HepG2 (cell line): ENCODE data around the gene GLDC. TPM values are rescaled to one million over a fixed set of nuclear protein-coding genes. Genes with fewer than 3 reads are reported as not detected.

Experiments
- ARID3A ChIP-seq: IDR thresholded peaks from 2 replicates; pipeline ENCODE4 v1.6.1; 2012; ENCODE audit warnings: low read depth, low read length, improper control_type of control experiment
- CTCF ChIP-seq: sonication (generic); formaldehyde crosslinking; IDR thresholded peaks from 2 replicates; pipeline ENCODE4 v1.5.0; 2020; ENCODE audit warnings: mild to moderate bottlenecking, missing genetic modification reagents, moderate library complexity
- ETS1 ChIP-seq: sonication (generic); formaldehyde crosslinking; IDR thresholded peaks from 2 replicates; pipeline ENCODE4 v1.4.0; 2020; ENCODE audit warnings: missing genetic modification reagents
- KDM6A ChIP-seq: IDR thresholded peaks from 2 replicates; pipeline ENCODE4 v1.6.1; 2016; ENCODE audit warnings: low read depth
- NONO ChIP-seq, 2 experiments: fragments of 450-650 bp in 1 of 2; sonication (generic) in 1 of 2; formaldehyde crosslinking in 1 of 2; IDR thresholded peaks in 1 of 2; conservative IDR thresholded peaks in 1 of 2; 2 replicates each; pipeline versions ENCODE4 v1.6.1 to v1.8.0; 2017 to 2022; ENCODE audit warnings: mild to moderate bottlenecking in 1 of 2, missing genetic modification reagents in 1 of 2, moderate library complexity in 1 of 2
- RFX1 ChIP-seq: fragments of 450-650 bp; IDR thresholded peaks from 2 replicates; pipeline ENCODE4 v1.6.1; 2017
- RORA ChIP-seq: sonication (generic); formaldehyde crosslinking; IDR thresholded peaks from 2 replicates; pipeline ENCODE4 v1.5.0; 2020; ENCODE audit warnings: mild to moderate bottlenecking, missing genetic modification reagents, moderate library complexity
- SP2 ChIP-seq: sonication (generic); formaldehyde crosslinking; IDR thresholded peaks from 2 replicates; pipeline ENCODE4 v1.5.1; 2020; ENCODE audit warnings: mild to moderate bottlenecking, missing genetic modification reagents
- SPEN ChIP-seq: sonication (generic); formaldehyde crosslinking; IDR thresholded peaks from 2 replicates; pipeline ENCODE4 v1.5.1; 2020; ENCODE audit warnings: low read depth, mild to moderate bottlenecking, missing genetic modification reagents
- SRSF9 ChIP-seq: fragments of 200-400 bp; formaldehyde crosslinking; IDR thresholded peaks from 2 replicates; pipeline ENCODE4 v1.6.1; 2018; ENCODE audit warnings: borderline replicate concordance, mild to moderate bottlenecking, low read depth, low read length; ENCODE audit not compliant: insufficient read depth, poor library complexity, severe bottlenecking
- TBL1XR1 ChIP-seq: fragments of 150-350 bp; IDR thresholded peaks from 2 replicates; pipeline ENCODE4 v1.6.1; 2014; ENCODE audit warnings: borderline replicate concordance, low read length; ENCODE audit not compliant: partially characterized antibody
- WIZ ChIP-seq: sonication (generic); formaldehyde crosslinking; IDR thresholded peaks from 2 replicates; pipeline ENCODE4 v1.5.1; 2020; ENCODE audit warnings: mild to moderate bottlenecking, missing genetic modification reagents
- ZKSCAN5 ChIP-seq: sonication (generic); formaldehyde crosslinking; IDR thresholded peaks from 2 replicates; pipeline ENCODE4 v1.5.1; 2020; ENCODE audit warnings: mild to moderate bottlenecking, missing genetic modification reagents
- ZMYM4 ChIP-seq: sonication (generic); formaldehyde crosslinking; IDR thresholded peaks from 2 replicates; pipeline ENCODE4 v1.8.1; 2023; ENCODE audit warnings: mild to moderate bottlenecking, missing genetic modification reagents
- ZNF124 ChIP-seq: sonication (generic); formaldehyde crosslinking; IDR thresholded peaks from 2 replicates; pipeline ENCODE4 v1.4.0; 2020; ENCODE audit warnings: missing genetic modification reagents
- ZNF234 ChIP-seq: sonication (generic); formaldehyde crosslinking; conservative IDR thresholded peaks from 2 replicates; pipeline ENCODE4 v1.5.1; 2020; ENCODE audit warnings: mild to moderate bottlenecking, missing genetic modification reagents
- ZNF253 ChIP-seq: sonication (generic); formaldehyde crosslinking; IDR thresholded peaks from 2 replicates; pipeline ENCODE4 v1.8.0; 2022; ENCODE audit warnings: mild to moderate bottlenecking, missing genetic modification reagents, borderline replicate concordance
- ZNF274 ChIP-seq: sonication (generic); formaldehyde crosslinking; IDR thresholded peaks from 2 replicates; pipeline ENCODE4 v1.5.1; 2020; ENCODE audit warnings: mild to moderate bottlenecking, missing genetic modification reagents
- ZNF350 ChIP-seq: sonication (generic); formaldehyde crosslinking; IDR thresholded peaks from 2 replicates; pipeline ENCODE4 v1.4.0; 2020; ENCODE audit warnings: mild to moderate bottlenecking, low read depth, missing genetic modification reagents, borderline replicate concordance
- ZNF530 ChIP-seq: sonication (generic); formaldehyde crosslinking; IDR thresholded peaks from 2 replicates; pipeline ENCODE4 v1.5.0; 2020; ENCODE audit warnings: low read depth, mild to moderate bottlenecking, missing genetic modification reagents
- ZNF770 ChIP-seq: sonication (generic); formaldehyde crosslinking; IDR thresholded peaks from 2 replicates; pipeline ENCODE4 v1.5.0; 2020; ENCODE audit warnings: mild to moderate bottlenecking, missing genetic modification reagents
- ZSCAN30 ChIP-seq: sonication (generic); formaldehyde crosslinking; IDR thresholded peaks from 2 replicates; pipeline ENCODE4 v1.5.0; 2020; ENCODE audit warnings: mild to moderate bottlenecking, missing genetic modification reagents
- ZSCAN31 ChIP-seq: sonication (generic); formaldehyde crosslinking; IDR thresholded peaks from 2 replicates; pipeline ENCODE4 v1.5.0; 2020; ENCODE audit warnings: low read depth, mild to moderate bottlenecking, missing genetic modification reagents
- ZZZ3 ChIP-seq: sonication (generic); formaldehyde crosslinking; IDR thresholded peaks from 2 replicates; pipeline ENCODE4 v1.4.0; 2020; ENCODE audit warnings: missing genetic modification reagents, mild to moderate bottlenecking, borderline replicate concordance
- polyA plus RNA-seq, 8 experiments: library from polyadenylated mRNA; depleted of rRNA in 3 of 8; stranded (reverse) in 7 of 8; unstranded in 1 of 8; fragments of >200 nt; fragmentation: Illumina TruSeq in 4 of 8; extraction: Trizol in 4 of 8; gene quantifications; 2 replicates each; pipeline versions ENCODE4 v1.2.1 to v1.2.3, GENCODE V29; 2011 to 2016; ENCODE audit warnings: low read depth in 4 of 8, missing spikeins in 1 of 8, mixed read lengths in 1 of 8; ENCODE audit not compliant: insufficient read depth in 1 of 8
- total RNA-seq, 5 experiments: library from RNA; depleted of rRNA; stranded (reverse); fragments of >200 nt; fragmentation: Illumina TruSeq; extraction: Trizol; gene quantifications; 2 replicates each; pipeline ENCODE4 v1.2.3, GENCODE V29; 2016; ENCODE audit warnings: low read depth in 1 of 5

GLDC gene
- total and polyA plus RNA-seq, 2 of the 13 experiments (the other 11 are each of a cell fraction or from before 2014, with no cell fraction given) = 59.3 to 115 TPM

- TF ChIP-seq RORA (CRISPR knock-in tag) = no peak
- no peak for TF ChIP-seq KDM6A (CRISPR knock-in tag)
- TF ChIP-seq ZNF274 (CRISPR knock-in tag) = no peak
- TF ChIP-seq ZZZ3 (CRISPR knock-in tag) = no peak
- TF ChIP-seq ZKSCAN5 (CRISPR knock-in tag) = no peak
- 0 out of 2 replicates have a peak, but pooled peaks have one; percentile 32 for TF ChIP-seq ARID3A
- no peak for TF ChIP-seq SRSF9
- no peak for TF ChIP-seq TBL1XR1
- peak; percentile 95 for TF ChIP-seq ZNF124 (CRISPR knock-in tag)
- no peak for TF ChIP-seq RFX1
- TF ChIP-seq ZNF234 (CRISPR knock-in tag) = no peak
- no peak for TF ChIP-seq ETS1
- TF ChIP-seq ZSCAN31 (CRISPR knock-in tag) = no peak
- TF ChIP-seq ZNF530 = no peak
- no peak for TF ChIP-seq NONO (IDR thresholded peaks at IDR 0.05)
- no peak for TF ChIP-seq NONO (CRISPR knock-in tag; conservative IDR thresholded peaks at IDR 0.05)
- no peak for TF ChIP-seq ZNF350
- TF ChIP-seq ZNF770 (CRISPR knock-in tag) = no peak
- no peak for TF ChIP-seq ZSCAN30 (CRISPR knock-in tag)
- TF ChIP-seq ZNF253 = no peak
- TF ChIP-seq SPEN (CRISPR knock-in tag) = no peak
- TF ChIP-seq SP2 (CRISPR knock-in tag) = no peak
- TF ChIP-seq WIZ (CRISPR knock-in tag) = no peak
- peak; percentile 69 for TF ChIP-seq CTCF (CRISPR knock-in tag)
- 0 out of 2 replicates have a peak, but pooled peaks have one; percentile 13 for TF ChIP-seq ZMYM4
These were observed 22.2 kb upstream of the GLDC start (continued) for GRCh38 chr9:6667633-6668280.
